Epithelial cell of proximal tubule (primary cell): ENCODE results near the gene ABCA9. TPM values are rescaled to one million over a fixed set of nuclear protein-coding genes. Genes with fewer than 3 reads are reported as not detected.

ENCODE experiments used
- DNase-seq: peaks from one replicate; pipeline ENCODE4 v3.0.0-alpha.2; 2011; ENCODE audit warnings: low read depth
- H3K4me3 ChIP-seq: 2 replicates; pipeline ENCODE4 v1.5.1; 2011; ENCODE audit warnings: low read depth, mild to moderate bottlenecking, low read length
- CTCF ChIP-seq: conservative IDR thresholded peaks from 2 replicates; pipeline ENCODE4 v1.5.1; 2012; ENCODE audit warnings: low read depth, mild to moderate bottlenecking, low read length
- total RNA-seq: library from RNA; depleted of rRNA; stranded (reverse); fragments of >200 nt; gene quantifications from 2 replicates; pipeline ENCODE4 v1.2.3, GENCODE V29; 2015

The ABCA9 gene
- total RNA-seq, 1 donor from 2014 or later = not detected

DNA sequence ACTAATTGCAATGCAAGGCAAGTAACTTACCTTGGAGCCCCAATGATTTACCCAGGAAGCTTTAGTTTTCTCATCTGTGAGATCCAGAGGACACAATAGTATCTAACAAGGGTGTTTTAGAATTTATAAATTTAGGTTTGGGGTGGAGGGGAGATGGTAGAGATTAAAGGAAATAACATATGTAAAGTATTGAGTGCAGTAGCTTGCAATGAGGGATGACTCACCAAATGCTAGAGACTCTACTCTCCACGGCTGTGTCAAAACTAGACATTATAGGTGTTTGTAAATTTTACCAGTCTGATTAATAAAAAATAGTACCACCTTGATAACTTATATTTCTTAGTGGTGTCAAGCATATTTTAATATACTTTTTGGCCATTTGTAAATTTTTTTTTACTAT is 3.7 kb upstream of the ABCA9 start:
- no peak for DNase-seq
- no peak for TF ChIP-seq CTCF
- H3K4me3 ChIP-seq = no peak overlapping the region

DNA sequence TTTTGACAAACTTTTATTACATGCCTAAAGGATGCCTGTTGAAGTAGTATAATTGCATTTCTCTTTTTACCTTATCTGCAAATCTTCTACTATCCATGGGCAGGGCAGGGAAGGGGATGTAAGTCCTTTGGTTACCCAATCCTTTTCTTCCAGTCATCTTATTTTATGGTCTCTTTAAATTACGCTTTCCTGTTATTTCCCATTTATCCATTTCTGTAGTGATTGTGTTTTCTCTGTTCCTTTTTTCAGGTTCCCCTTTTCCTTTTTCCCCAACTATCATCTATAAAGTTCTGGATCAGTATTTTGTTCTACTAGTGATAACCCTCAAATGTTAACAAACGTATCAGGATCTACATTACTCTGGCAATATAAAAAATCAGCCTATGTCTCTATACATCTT is 3.3 kb upstream of the ABCA9 start:
- TF ChIP-seq CTCF = no peak
- no peak overlapping the region for H3K4me3 ChIP-seq
- no peak for DNase-seq

GRCh38 chr17:69062860-69063581 is 2.3 kb upstream of the ABCA9 start:
- TF ChIP-seq CTCF = no peak
- DNase-seq = no peak
- H3K4me3 ChIP-seq = no peak overlapping the region

DNA sequence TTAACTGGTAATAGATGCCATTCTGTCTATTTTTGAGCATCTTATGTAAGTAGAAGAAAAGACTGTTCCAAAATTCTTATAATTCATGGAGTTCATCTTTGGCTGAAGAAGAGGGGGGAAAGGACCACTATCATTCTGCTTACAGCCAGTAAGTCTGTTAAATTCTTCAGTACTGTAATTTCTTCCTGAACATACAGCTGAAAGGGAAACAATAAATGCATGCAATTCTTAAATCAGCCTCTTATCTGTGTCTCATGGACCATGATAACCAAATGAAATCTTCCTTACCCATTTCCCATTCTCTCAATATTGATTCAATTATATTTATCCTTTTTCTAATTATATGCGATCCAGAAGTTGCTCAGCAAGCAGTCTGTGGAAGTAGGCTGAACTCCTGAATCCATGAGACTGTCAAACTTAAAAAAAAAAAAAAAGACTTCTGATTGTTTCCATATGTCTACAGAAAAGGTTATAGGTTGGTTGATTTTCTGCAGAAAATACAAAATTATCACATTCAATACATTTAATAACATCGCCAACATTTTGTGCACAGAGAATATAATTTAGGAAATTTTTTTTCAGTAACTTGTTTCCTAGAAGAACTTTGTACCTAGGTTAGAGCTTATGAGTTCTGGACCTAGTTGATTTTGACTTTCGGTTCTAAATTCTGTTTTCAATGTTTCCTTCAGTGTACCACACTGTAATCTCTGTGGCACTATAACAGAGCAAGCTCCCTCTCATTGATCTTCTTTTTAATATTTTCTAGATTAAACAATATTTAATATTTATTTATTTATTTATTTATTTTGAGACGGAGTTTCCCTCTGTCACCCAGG is 1.2 kb upstream of the ABCA9 start:
- H3K4me3 ChIP-seq = no peak overlapping the region
- no peak for DNase-seq
- no peak for TF ChIP-seq CTCF

- TF ChIP-seq CTCF = no peak
- DNase-seq = no peak
- no peak overlapping the region for H3K4me3 ChIP-seq
Measured at GRCh38 chr17:69059458-69060175, 1.1 kb downstream of the ABCA9 start.

GRCh38 chr17:69058165-69058564 is 2.6 kb downstream of the ABCA9 start:
- no peak for DNase-seq
- peak; percentile 32 for TF ChIP-seq CTCF
- H3K4me3 ChIP-seq = no peak overlapping the region
